GM12892 (cell line): ENCODE data around the gene F2RL1.
"Not testable (repeated sequence)": the region's sequence is repeated elsewhere in the genome, so short reads cannot be mapped to it uniquely, and the experiment has no call there.

Source experiments
- POLR2A ChIP-seq: IDR thresholded peaks from 2 replicates; pipeline ENCODE4 v1.6.1; 2011; ENCODE audit warnings: low read depth, low read length, control low read depth
- POLR2AphosphoS5 ChIP-seq: IDR thresholded peaks from 2 replicates; pipeline ENCODE4 v1.6.1; 2011; ENCODE audit warnings: low read depth, low read length, control low read depth

- TF ChIP-seq POLR2A, POLR2AphosphoS5: not testable (repeated sequence)
These were observed 3.4 kb downstream of the F2RL1 start for GRCh38 chr5:76822105-76822731.
